A549 (cell line): ENCODE data around the gene IL11RA. TPM values are rescaled to one million over a fixed set of nuclear protein-coding genes. Genes with fewer than 3 reads are reported as not detected.

Experiments used
- ATAC-seq, 2 experiments: fragments of 200-7000 bp in 1 of 2; fragments of >200 bp in 1 of 2; cut with Nextera tagmentation in 1 of 2; cut with Tn5 transposase in 1 of 2; 3 replicates each; pipeline versions ENCODE4 v1.8.0 to v1.9.1; 2018 to 2020; ENCODE audit warnings: mild to moderate bottlenecking in 1 of 2, moderate library complexity in 1 of 2
- CTCF ChIA-PET: fragments of 300-600 bp; sonication (Branson Sonifier 250); formaldehyde crosslinking; extraction: SDS; loops from one replicate; lab custom pipeline; 2021; ENCODE audit warnings: antibody characterized with exemption, inconsistent platforms; lab: Yijun Ruan, JAX
- POLR2A ChIA-PET: fragments of 350-600 bp; formaldehyde crosslinking; extraction: SDS; loops from one replicate; lab custom pipeline; 2021; ENCODE audit warnings: antibody characterized with exemption, inconsistent platforms; lab: Yijun Ruan, JAX
- DNase-seq, 2 experiments: peaks; one replicate each; pipeline versions ENCODE4 v3.0.0 to v3.0.0-alpha.2; 2011 to 2016; ENCODE audit warnings: low read depth in 1 of 2, low spot score in 1 of 2
- FAIRE-seq: peaks from 2 replicates; lab custom pipeline; 2011; peaks lifted over from hg19 to GRCh38; lab: Jason Lieb, UNC
- H3K27ac ChIP-seq, 2 experiments: fragments of >200 bp; sonication (Bioruptor Twin); formaldehyde crosslinking; 3 replicates each; pipeline ENCODE4 v1.5.1; 2016 to 2017
- H3K4me1 ChIP-seq: fragments of >200 bp; sonication (Bioruptor Twin); formaldehyde crosslinking; 3 replicates; pipeline ENCODE4 v1.6.1; 2016
- H3K4me2 ChIP-seq: fragments of >200 bp; sonication (Bioruptor Twin); formaldehyde crosslinking; 3 replicates; pipeline ENCODE4 v1.6.1; 2016
- H3K4me3 ChIP-seq: fragments of >200 bp; sonication (Bioruptor Twin); formaldehyde crosslinking; 3 replicates; pipeline ENCODE4 v1.5.1; 2016
- H3K9me3 ChIP-seq: fragments of >200 bp; sonication (Bioruptor Twin); formaldehyde crosslinking; 3 replicates; pipeline ENCODE4 v1.6.1; 2016
- CBX2 ChIP-seq: fragments of 200-600 bp; sonication (generic); IDR thresholded peaks from 2 replicates; pipeline ENCODE4 v1.6.1; 2016; ENCODE audit warnings: low read depth, mild to moderate bottlenecking, borderline replicate concordance
- CBX8 ChIP-seq: fragments of 200-600 bp; sonication (generic); IDR thresholded peaks from 2 replicates; pipeline ENCODE4 v1.6.1; 2016
- CEBPB ChIP-seq, 2 experiments: fragments of >200 bp in 1 of 2; sonication (Bioruptor Twin) in 1 of 2; formaldehyde crosslinking in 1 of 2; IDR thresholded peaks; 2 replicates each; pipeline ENCODE4 v1.6.1; 2012 to 2016
- CHD2 ChIP-seq: fragments of 150-350 bp; IDR thresholded peaks from 2 replicates; pipeline ENCODE4 v1.6.1; 2014; ENCODE audit warnings: low read length; ENCODE audit not compliant: partially characterized antibody
- EHMT2 ChIP-seq: fragments of 200-600 bp; sonication (generic); IDR thresholded peaks from 2 replicates; pipeline ENCODE4 v1.6.1; 2016; ENCODE audit warnings: antibody characterized with exemption, low read depth, mild to moderate bottlenecking, moderate library complexity
- FOSB ChIP-seq: fragments of 250-450 bp; sonication (Bioruptor Pico); IDR thresholded peaks from 2 replicates; pipeline ENCODE4 v1.5.0; 2020; ENCODE audit warnings: mild to moderate bottlenecking, moderate library complexity
- FOSL2 ChIP-seq, 2 experiments: fragments of 450-650 bp in 1 of 2; fragments of >200 bp in 1 of 2; sonication (Bioruptor Twin) in 1 of 2; formaldehyde crosslinking; IDR thresholded peaks; 2 replicates each; pipeline versions ENCODE4 v1.5.0 to v1.6.1; 2016 to 2020; ENCODE audit warnings: mild to moderate bottlenecking in 1 of 2, moderate library complexity in 1 of 2
- FOXS1 ChIP-seq: fragments of 250-450 bp; sonication (Bioruptor Pico); IDR thresholded peaks from 2 replicates; pipeline ENCODE4 v1.5.0; 2020; ENCODE audit warnings: mild to moderate bottlenecking, moderate library complexity
- HDAC2 ChIP-seq: fragments of 200-600 bp; sonication (generic); IDR thresholded peaks from 2 replicates; pipeline ENCODE4 v1.6.1; 2016
- HEYL ChIP-seq: fragments of 250-450 bp; sonication (Bioruptor Pico); IDR thresholded peaks from 2 replicates; pipeline ENCODE4 v1.8.0; 2021; ENCODE audit warnings: mild to moderate bottlenecking, moderate library complexity
- HOXB13 ChIP-seq: fragments of 250-450 bp; sonication (Bioruptor Pico); IDR thresholded peaks from 2 replicates; pipeline ENCODE4 v1.5.0; 2020; ENCODE audit warnings: low read depth, mild to moderate bottlenecking, moderate library complexity
- JUN ChIP-seq, 2 experiments: fragments of >200 bp; sonication (Bioruptor Twin); formaldehyde crosslinking; IDR thresholded peaks; 2 replicates in 1 of 2; 3 replicates in 1 of 2; pipeline ENCODE4 v1.6.1; 2016 to 2017
- JUNB ChIP-seq: fragments of >200 bp; sonication (Bioruptor Twin); formaldehyde crosslinking; IDR thresholded peaks from 2 replicates; pipeline ENCODE4 v1.6.1; 2016
- KDM5A ChIP-seq: fragments of 200-600 bp; sonication (generic); IDR thresholded peaks from 2 replicates; pipeline ENCODE4 v1.6.1; 2016; ENCODE audit warnings: antibody characterized with exemption, mild to moderate bottlenecking
- MAFK ChIP-seq: fragments of 450-650 bp; IDR thresholded peaks from 2 replicates; pipeline ENCODE4 v1.6.1; 2014; ENCODE audit not compliant: partially characterized antibody
- PHF8 ChIP-seq: fragments of 200-600 bp; sonication (generic); IDR thresholded peaks from 2 replicates; pipeline ENCODE4 v1.6.1; 2016; ENCODE audit warnings: low read depth, mild to moderate bottlenecking, antibody characterized with exemption, moderate library complexity, borderline replicate concordance
- POLR2AphosphoS2 ChIP-seq: conservative IDR thresholded peaks from 2 replicates; pipeline ENCODE4 v1.6.1; 2012; ENCODE audit warnings: low read length, improper control_type of control experiment, inconsistent platforms
- RAD21 ChIP-seq, 2 experiments: fragments of >200 bp in 1 of 2; sonication (Bioruptor Twin) in 1 of 2; formaldehyde crosslinking in 1 of 2; IDR thresholded peaks in 1 of 2; conservative IDR thresholded peaks in 1 of 2; 2 replicates in 1 of 2; 3 replicates in 1 of 2; pipeline ENCODE4 v1.6.1; 2012 to 2018; ENCODE audit warnings: inconsistent platforms in 1 of 2
- RCOR1 ChIP-seq: fragments of 150-350 bp; IDR thresholded peaks from 2 replicates; pipeline ENCODE4 v1.6.1; 2014; ENCODE audit warnings: antibody characterized with exemption, low read length, low read depth
- SMC3 ChIP-seq: fragments of >200 bp; sonication (Bioruptor Twin); formaldehyde crosslinking; IDR thresholded peaks from 3 replicates; pipeline ENCODE4 v1.6.1; 2018; ENCODE audit warnings: inconsistent platforms
- SREBF2 ChIP-seq: fragments of 450-650 bp; IDR thresholded peaks from 2 replicates; pipeline ENCODE4 v1.6.1; 2014; ENCODE audit warnings: mild to moderate bottlenecking, moderate library complexity
- TFCP2L1 ChIP-seq: fragments of 250-450 bp; sonication (Bioruptor Pico); IDR thresholded peaks from 2 replicates; pipeline ENCODE4 v1.5.0; 2021; ENCODE audit warnings: mild to moderate bottlenecking
- TP53 ChIP-seq: fragments of 250-450 bp; sonication (Bioruptor Pico); IDR thresholded peaks from 2 replicates; pipeline ENCODE4 v1.5.0; 2021; ENCODE audit warnings: mild to moderate bottlenecking, moderate library complexity
- ZC3H11A ChIP-seq: fragments of 450-650 bp; IDR thresholded peaks from 2 replicates; pipeline ENCODE4 v1.6.1; 2014; ENCODE audit warnings: antibody characterized with exemption, mild to moderate bottlenecking
- ZSCAN20 ChIP-seq: fragments of 250-450 bp; sonication (Bioruptor Pico); IDR thresholded peaks from 2 replicates; pipeline ENCODE4 v1.8.0; 2022; ENCODE audit warnings: mild to moderate bottlenecking, moderate library complexity
- WGBS: methylation state at CpG from one replicate; pipeline ENCODE4 v1.1.6; 2017; ENCODE audit errors: missing lambda C conversion rate; 5-methylcytosine and 5-hydroxymethylcytosine counted together
- polyA plus RNA-seq, 4 experiments: library from polyadenylated mRNA; depleted of rRNA in 3 of 4; stranded (reverse); fragments of >200 nt; fragmentation: RNase III in 1 of 4; extraction: RNeasy Plus Mini Kit Qiagen cat#74134 plus additional on column Dnase treatment in 1 of 4; gene quantifications; 2 replicates in 3 of 4; 3 replicates in 1 of 4; pipeline ENCODE4 v1.2.3, GENCODE V29; 2011 to 2017
- TF ChIP-seq, protein P1 (sequence below): fragments of 200-600 bp; sonication (generic); IDR thresholded peaks from 2 replicates; pipeline ENCODE4 v1.6.1; 2016; ENCODE audit warnings: antibody characterized with exemption, mild to moderate bottlenecking, moderate library complexity
- TF ChIP-seq, protein P2 (sequence below): fragments of >200 bp; sonication (Bioruptor Twin); formaldehyde crosslinking; IDR thresholded peaks from 3 replicates; pipeline ENCODE4 v1.6.1; 2016

Gene IL11RA
- polyA plus RNA-seq, 2 of the 4 experiments (the other 2 are of a cell fraction) = 5.6 to 6.8 TPM

- Histone ChIP-seq H3K4me2 (no peak overlapping the region), H3K4me1 (peaks cover under 1% of the 10 kb centered on the region; the same call in 2 of the 3 replicates), H3K9me3 (0 out of 3 replicates have a peak, but pooled peaks cover 4% of the 10 kb centered on the region), H3K27ac (no peak overlapping the region), H3K4me3 (no peak overlapping the region)
- ChIA-PET POLR2A (no interaction called here), CTCF (interaction anchor here (0.8 to 3.8 kb wide), 5 partner anchors 9 to 36 kb away, joined by 3 to 23 read pairs (median 5); no protein-coding TSS in a partner anchor)
- 80% methylated on average over 5 of the region's 5 CpGs for WGBS
- ATAC-seq (no peak), FAIRE-seq (no peak), DNase-seq (no peak)
- TF ChIP-seq HDAC2 (no peak), MAFK (peak; percentile 87)
These were observed 18.0 kb downstream of the IL11RA start for GRCh38 chr9:34669809-34670562.

GRCh38 chr9:34671307-34671706, 19.3 kb downstream of the IL11RA start:
- TF ChIP-seq JUNB (no peak), FOSL2 (IDR thresholded peaks at IDR 0.05) (no peak), FOSL2 (CRISPR knock-in tag; IDR thresholded peaks at IDR 0.05) (no peak), FOSB (CRISPR knock-in tag) (no peak), HDAC2 (no peak), JUN (IDR thresholded peaks at IDR 0.05) (no peak), EHMT2 (no peak), CHD2 (no peak), HEYL (CRISPR knock-in tag) (no peak), CBX8 (no peak), SMC3 (no peak), HOXB13 (CRISPR knock-in tag) (no peak)
- TF ChIP-seq, protein P1, sequence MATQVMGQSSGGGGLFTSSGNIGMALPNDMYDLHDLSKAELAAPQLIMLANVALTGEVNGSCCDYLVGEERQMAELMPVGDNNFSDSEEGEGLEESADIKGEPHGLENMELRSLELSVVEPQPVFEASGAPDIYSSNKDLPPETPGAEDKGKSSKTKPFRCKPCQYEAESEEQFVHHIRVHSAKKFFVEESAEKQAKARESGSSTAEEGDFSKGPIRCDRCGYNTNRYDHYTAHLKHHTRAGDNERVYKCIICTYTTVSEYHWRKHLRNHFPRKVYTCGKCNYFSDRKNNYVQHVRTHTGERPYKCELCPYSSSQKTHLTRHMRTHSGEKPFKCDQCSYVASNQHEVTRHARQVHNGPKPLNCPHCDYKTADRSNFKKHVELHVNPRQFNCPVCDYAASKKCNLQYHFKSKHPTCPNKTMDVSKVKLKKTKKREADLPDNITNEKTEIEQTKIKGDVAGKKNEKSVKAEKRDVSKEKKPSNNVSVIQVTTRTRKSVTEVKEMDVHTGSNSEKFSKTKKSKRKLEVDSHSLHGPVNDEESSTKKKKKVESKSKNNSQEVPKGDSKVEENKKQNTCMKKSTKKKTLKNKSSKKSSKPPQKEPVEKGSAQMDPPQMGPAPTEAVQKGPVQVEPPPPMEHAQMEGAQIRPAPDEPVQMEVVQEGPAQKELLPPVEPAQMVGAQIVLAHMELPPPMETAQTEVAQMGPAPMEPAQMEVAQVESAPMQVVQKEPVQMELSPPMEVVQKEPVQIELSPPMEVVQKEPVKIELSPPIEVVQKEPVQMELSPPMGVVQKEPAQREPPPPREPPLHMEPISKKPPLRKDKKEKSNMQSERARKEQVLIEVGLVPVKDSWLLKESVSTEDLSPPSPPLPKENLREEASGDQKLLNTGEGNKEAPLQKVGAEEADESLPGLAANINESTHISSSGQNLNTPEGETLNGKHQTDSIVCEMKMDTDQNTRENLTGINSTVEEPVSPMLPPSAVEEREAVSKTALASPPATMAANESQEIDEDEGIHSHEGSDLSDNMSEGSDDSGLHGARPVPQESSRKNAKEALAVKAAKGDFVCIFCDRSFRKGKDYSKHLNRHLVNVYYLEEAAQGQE = no peak
- Histone ChIP-seq H3K27ac (no peak overlapping the region), H3K9me3 (0 out of 3 replicates have a peak, but pooled peaks cover 4% of the 10 kb centered on the region), H3K4me1 (no peaks in the 10 kb centered on the region), H3K4me2 (no peak overlapping the region), H3K4me3 (no peak overlapping the region)
- WGBS = 86% methylated on average over 1 of the region's 1 CpG
- FAIRE-seq (no peak), DNase-seq (no peak), ATAC-seq (no peak)
- ChIA-PET POLR2A (no interaction called here), CTCF (interaction anchor here (0.6 to 3.8 kb wide), 4 partner anchors 10 to 974 kb away, joined by 3 to 23 read pairs (median 8); no protein-coding TSS in a partner anchor)

DNA sequence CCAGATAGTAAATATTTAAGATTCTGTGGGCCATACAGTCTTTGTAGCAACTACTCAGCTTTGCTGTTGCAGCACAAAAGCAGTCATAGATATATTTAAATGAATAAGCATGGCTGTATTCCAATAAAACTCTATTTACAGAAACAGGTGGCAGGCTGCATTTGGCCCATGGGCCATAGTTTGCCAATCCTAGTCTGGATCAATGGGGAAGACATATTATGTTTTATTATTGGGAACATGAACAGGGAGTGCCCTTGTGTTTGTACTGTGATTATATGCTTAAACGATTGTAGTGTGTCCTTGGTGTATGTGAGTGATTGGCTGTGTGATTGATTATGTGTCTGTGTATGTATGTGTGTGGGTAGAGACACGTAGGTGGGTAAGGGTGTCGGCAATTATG, 22.5 kb downstream of the IL11RA start:
- CTCF ChIA-PET = interaction anchor here (0.8 to 4.7 kb wide), 9 partner anchors 8 to 225 kb away, joined by 3 to 65 read pairs (median 4); partner anchors contain the start of gene CCL21
- FAIRE-seq = no peak
- no peak for DNase-seq
- TF ChIP-seq CEBPB (IDR thresholded peaks at IDR 0.05) (no peak), CBX2 (no peak), POLR2AphosphoS2 (no peak), PHF8 (no peak), SREBF2 (no peak), TFCP2L1 (CRISPR knock-in tag) (no peak), RAD21 (conservative IDR thresholded peaks at IDR 0.05 in 1 of 2, IDR thresholded peaks at IDR 0.05 in 1 of 2) (no peak), ZSCAN20 (CRISPR knock-in tag) (no peak), ZC3H11A (no peak), TP53 (CRISPR knock-in tag) (no peak), FOXS1 (CRISPR knock-in tag) (no peak), KDM5A (no peak), RCOR1 (no peak)
- TF ChIP-seq, protein P2, sequence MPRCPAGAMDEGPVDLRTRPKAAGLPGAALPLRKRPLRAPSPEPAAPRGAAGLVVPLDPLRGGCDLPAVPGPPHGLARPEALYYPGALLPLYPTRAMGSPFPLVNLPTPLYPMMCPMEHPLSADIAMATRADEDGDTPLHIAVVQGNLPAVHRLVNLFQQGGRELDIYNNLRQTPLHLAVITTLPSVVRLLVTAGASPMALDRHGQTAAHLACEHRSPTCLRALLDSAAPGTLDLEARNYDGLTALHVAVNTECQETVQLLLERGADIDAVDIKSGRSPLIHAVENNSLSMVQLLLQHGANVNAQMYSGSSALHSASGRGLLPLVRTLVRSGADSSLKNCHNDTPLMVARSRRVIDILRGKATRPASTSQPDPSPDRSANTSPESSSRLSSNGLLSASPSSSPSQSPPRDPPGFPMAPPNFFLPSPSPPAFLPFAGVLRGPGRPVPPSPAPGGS = no peak
- POLR2A ChIA-PET = no interaction called here
- Histone ChIP-seq H3K4me1 (no peaks in the 10 kb centered on the region), H3K4me3 (no peak overlapping the region), H3K4me2 (no peak overlapping the region), H3K27ac (no peak overlapping the region), H3K9me3 (0 out of 3 replicates have a peak, but pooled peaks cover 4% of the 10 kb centered on the region)
- no peak for ATAC-seq
- 65% methylated on average over 3 of the region's 3 CpGs for WGBS
